Peyer's patch (tissue), 4 donors: Measurements from ENCODE around the gene AR.
"Not testable (repeated sequence)": the region's sequence is repeated elsewhere in the genome, so short reads cannot be mapped to it uniquely, and the experiment has no call there.

ENCODE experiments used
- CTCF ChIP-seq, 6 experiments: fragments of 450-650 bp in 4 of 6; fragments of 200-600 bp in 2 of 6; sonication (generic) in 1 of 6; IDR thresholded peaks; one replicate each; pipeline ENCODE4 v1.5.1; 2017 to 2019; ENCODE audit warnings: antibody characterized with exemption in 6 of 6, mild to moderate bottlenecking in 3 of 6, moderate library complexity in 1 of 6
- POLR2A ChIP-seq, 2 donors: fragments of 450-650 bp; IDR thresholded peaks; one replicate each; pipeline ENCODE4 v1.5.1; 2017; ENCODE audit warnings: antibody characterized with exemption in 2 of 2, mild to moderate bottlenecking in 2 of 2, moderate library complexity in 2 of 2

DNA sequence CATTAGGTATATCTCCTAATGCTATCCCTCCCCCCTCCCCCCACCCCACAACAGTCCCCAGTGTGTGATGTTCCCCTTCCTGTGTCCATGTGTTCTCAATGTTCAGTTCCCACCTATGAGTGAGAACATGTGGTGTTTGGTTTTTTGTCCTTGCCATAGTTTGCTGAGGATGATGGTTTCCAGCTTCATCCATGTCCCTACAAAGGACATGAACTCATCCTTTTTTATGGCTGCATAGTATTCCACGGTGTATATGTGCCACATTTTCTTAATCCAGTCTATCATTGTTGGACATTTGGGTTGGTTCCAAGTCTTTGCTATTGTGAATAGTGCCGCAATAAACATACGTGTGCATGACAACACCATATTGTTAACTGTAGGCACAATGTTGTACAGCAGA is 93.5 kb downstream of the AR start:
- not testable (repeated sequence) for TF ChIP-seq CTCF, POLR2A (IDR thresholded peaks at IDR 0.05)
